GM12865 (cell line): ENCODE results near the gene DNAAF5.

ENCODE experiments used
- DNase-seq: peaks from one replicate; pipeline ENCODE4 v3.0.0; 2010; ENCODE audit warnings: low read depth
- H3K4me3 ChIP-seq: 2 replicates; pipeline ENCODE4 v1.5.1; 2011; ENCODE audit warnings: mild to moderate bottlenecking, low read depth, low read length, control low read depth
- TF ChIP-seq, protein P1 (sequence below): IDR thresholded peaks from 2 replicates; pipeline ENCODE4 v1.5.1; 2011; ENCODE audit warnings: low read length, control low read depth, low read depth, inconsistent platforms; ENCODE audit not compliant: insufficient read depth; ENCODE audit errors: missing control alignments

The DNAAF5 gene

DNA sequence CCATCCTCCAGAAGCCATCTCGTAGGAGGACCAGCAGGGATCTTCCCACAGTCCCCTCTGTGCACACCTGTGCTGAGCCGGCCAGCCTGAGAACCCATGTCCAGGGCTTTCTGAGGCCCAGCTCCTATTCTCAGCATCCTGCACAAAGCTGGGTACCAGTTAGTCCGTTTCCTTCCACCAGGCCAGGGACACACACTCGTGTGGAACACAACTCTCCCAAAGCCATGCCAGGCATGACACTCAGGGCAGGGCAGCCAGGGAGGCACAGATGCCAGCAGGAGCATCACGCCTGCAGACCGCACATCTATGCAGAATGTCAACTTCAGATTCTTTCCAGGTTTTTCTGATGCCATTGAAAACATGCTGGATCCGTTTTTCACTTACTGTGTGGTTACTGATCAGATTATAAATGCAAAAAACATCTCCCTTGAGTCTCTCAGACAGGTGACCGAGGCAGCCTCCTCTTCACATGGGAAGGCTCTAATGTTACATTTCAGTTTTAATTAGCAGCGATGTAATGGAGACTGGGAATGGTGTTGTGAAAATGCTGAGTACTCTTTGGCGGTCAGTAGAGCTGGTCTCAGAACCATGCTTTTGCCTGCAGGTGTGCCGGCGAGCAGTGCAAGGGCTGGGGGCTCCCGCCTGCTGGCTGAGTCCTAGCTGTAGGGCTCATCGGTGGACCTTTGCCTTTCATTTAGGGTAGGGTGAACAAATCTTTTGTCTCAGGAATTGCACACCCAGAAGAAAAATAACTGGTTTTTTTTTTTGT, 102.5 kb downstream of the DNAAF5 start:
- DNase-seq: no peak
- no peak overlapping the region for H3K4me3 ChIP-seq
- TF ChIP-seq, protein P1, sequence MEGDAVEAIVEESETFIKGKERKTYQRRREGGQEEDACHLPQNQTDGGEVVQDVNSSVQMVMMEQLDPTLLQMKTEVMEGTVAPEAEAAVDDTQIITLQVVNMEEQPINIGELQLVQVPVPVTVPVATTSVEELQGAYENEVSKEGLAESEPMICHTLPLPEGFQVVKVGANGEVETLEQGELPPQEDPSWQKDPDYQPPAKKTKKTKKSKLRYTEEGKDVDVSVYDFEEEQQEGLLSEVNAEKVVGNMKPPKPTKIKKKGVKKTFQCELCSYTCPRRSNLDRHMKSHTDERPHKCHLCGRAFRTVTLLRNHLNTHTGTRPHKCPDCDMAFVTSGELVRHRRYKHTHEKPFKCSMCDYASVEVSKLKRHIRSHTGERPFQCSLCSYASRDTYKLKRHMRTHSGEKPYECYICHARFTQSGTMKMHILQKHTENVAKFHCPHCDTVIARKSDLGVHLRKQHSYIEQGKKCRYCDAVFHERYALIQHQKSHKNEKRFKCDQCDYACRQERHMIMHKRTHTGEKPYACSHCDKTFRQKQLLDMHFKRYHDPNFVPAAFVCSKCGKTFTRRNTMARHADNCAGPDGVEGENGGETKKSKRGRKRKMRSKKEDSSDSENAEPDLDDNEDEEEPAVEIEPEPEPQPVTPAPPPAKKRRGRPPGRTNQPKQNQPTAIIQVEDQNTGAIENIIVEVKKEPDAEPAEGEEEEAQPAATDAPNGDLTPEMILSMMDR: no peak

DNA sequence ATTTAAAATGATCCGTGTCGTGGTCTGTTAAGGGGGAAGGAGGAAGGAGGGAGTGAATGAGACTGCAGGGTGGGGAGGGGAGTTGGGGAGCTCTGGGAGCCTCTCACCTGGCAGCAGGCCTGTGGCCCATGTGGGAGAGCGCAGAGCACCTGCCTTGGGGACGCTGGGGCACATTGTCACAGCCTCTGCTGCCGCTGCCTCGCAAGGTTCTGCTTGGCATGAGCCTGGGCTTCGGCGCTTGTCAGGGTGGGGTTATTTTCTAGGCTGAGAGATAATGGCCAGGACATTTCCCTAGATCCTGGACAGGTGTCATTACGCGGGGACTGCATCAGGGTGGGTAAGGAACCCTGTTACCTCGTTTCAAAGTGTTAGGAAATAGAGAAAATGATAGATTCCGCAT, 103.6 kb downstream of the DNAAF5 start:
- no peak overlapping the region for H3K4me3 ChIP-seq
- DNase-seq: no peak
- TF ChIP-seq, protein P1: no peak

DNA sequence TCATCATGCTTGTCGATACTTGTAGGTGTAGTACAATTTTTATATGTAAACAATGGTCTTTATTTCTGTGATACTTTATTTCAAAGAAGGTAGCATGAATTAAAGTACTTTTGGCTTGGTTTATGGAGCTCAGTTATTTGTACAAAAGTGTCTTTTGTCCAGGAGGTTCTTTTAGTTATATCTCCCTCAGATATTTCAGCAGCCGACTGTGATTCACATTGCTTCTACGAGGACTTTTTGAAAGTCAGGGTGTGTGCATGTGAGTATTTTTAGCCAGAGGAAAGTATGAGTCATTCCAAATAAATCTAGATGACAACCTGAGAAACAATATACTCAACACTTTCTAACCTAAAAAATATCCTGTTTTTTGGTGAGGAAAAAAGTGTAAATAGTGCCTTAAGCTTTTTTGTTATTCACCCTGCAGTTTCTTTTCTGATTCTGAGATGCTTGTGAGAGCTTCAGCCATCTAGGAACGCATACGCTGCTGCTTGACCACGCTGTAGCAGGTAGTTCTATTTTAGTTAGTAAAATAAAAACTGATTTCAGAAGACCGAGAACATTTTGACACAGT, 105.2 kb downstream of the DNAAF5 start:
- peak overlapping the region; percentile 45 for H3K4me3 ChIP-seq
- peak; percentile 88 for DNase-seq
- TF ChIP-seq, protein P1: no peak

DNA sequence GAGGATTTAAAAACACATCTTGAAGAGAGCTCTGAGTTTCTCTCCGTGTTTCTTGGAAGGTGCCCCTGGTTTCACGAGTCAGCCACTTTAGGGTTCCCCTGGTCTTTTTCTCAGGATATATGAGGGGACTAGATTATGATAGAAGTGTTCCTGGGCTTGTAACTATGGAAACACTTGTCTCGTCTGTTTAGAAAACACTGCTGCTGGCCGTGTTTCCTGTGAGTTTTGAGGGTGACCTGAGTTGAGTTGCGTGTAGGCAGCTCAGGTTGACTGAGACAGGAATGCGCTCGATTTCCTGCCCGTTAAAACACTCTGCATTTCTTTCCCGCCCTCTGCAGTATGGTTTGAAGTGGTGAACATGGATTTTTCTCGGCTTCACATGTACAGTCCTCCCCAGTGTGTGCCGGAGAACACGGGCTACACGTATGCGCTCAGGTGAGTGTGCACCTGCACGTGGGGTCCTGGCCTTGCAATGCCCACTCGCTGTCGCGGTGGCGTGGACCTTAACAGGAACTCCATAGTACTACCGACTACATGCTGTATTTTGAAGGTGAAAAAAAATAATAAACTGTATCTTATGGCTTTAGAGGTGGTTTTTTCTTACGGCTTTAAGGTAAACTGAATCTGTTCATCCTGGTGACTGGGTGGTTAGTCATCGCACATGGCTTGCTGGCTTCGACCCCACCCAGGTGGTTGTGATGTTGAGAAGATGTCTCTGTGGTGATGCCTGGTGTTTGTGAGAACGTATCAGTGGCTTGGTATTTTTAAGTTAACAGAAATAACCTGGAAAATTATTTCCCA, 105.9 kb downstream of the DNAAF5 start, which contains the start of gene SUN1:
TSS of gene SUN1 (plus strand) at position 310 of the 801 bp plus-strand sequence. CDS start at position 359, 49 bp downstream.
- peak within 1 kb of the TSS; percentile 45 for H3K4me3 ChIP-seq
- TF ChIP-seq, protein P1: no peak
- peak; percentile 87 for DNase-seq

DNA sequence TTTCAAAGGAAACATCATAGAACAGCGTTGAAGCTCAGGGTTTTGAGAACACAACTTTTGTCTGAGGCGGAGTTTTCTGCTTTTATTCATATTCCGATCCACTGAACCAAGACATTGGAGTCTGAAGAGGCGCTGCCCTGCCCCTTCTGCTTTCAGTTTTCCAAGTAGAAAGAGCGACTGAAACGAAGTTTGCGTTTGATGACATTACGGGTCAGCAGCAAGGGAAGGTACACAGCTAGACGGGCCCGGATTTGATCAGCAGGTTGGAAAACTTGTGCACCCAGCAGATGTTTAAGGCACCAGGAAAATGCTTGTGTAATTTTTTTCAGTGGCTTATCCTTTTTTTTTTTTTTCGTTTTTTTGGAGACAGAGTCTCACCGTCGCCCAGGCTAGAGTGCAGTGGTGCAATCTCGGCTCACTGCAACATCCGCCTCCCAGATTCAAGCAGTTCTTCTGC, 106.5 kb downstream of the DNAAF5 start:
- peak overlapping the region; percentile 45 for H3K4me3 ChIP-seq
- DNase-seq: no peak
- TF ChIP-seq, protein P1: no peak

DNA sequence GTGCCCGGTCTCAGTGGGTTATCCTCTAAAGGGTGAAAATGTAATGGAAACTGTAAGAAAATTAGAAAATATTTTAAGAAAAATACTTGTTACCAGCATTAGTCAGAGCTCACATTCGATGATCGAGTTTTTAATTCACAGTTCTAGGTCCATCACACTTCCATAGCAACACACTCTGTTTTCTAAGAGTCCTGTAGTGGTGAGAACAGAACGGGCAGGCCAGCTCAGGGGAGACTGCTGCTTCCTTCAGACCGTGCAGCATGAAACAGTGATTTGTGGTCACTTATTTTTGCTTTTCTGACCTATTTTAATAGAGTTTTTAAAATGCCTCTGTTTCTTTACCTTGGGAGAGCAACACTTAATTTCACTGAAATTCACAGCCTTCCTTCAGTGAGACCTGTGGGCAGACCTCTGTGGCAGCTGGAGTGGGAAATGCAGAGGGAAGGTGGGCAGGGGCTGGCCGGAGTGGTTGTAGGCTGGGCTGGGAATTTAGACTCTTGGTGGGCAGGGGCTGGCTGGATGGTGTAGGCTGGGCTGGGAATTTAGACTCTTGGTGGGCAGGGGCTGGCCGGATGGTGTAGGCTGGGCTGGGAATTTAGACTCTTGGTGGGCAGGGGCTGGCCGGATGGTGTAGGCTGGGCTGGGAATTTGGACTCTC, 107.2 kb downstream of the DNAAF5 start:
- no peak overlapping the region for H3K4me3 ChIP-seq
- TF ChIP-seq, protein P1: no peak
- peak; percentile 48 for DNase-seq
